Measurements from ENCODE around the gene MCMBP. TPM values are rescaled to one million over a fixed set of nuclear protein-coding genes. Genes with fewer than 3 reads are reported as not detected.
"Not testable (repeated sequence)": the region's sequence is repeated elsewhere in the genome, so short reads cannot be mapped to it uniquely, and the experiment has no call there.

Gene MCMBP
- total RNA-seq, 1 experiment from 2014 or later: 87.1 TPM

- Histone ChIP-seq H3K9me3 (ENCODE audit: control insufficient read depth, low read depth, low read length) (no peaks in the 10 kb centered on the region), H3K56ac (ENCODE audit: insufficient read length, low read depth, low read length) (no peak overlapping the region), H4K20me1 (ENCODE audit: control insufficient read depth, insufficient read depth, insufficient read length) (no peaks in the 10 kb centered on the region), H3K27ac (ENCODE audit: insufficient read length, low read depth, low read length) (no peak overlapping the region), H3K4ac (ENCODE audit: low read depth, low read length) (no peak overlapping the region), H2BK12ac (ENCODE audit: insufficient read length, low read depth, low read length) (no peak overlapping the region), H2AK5ac (ENCODE audit: insufficient read length, low read length) (no peak overlapping the region), H3K4me1 (ENCODE audit: insufficient read depth, low read length) (no peaks in the 10 kb centered on the region), H3K14ac (ENCODE audit: insufficient read depth, low read length) (no peak overlapping the region), H2BK15ac (ENCODE audit: low read depth, low read length) (no peak overlapping the region), H3K79me2 (ENCODE audit: insufficient read depth, low read length) (no peaks in the 10 kb centered on the region), H2BK120ac (ENCODE audit: low read depth, low read length, poor library complexity, severe bottlenecking) (no peak overlapping the region), H3K23me2 (ENCODE audit: insufficient read length, low read depth, low read length, poor library complexity, severe bottlenecking) (no peaks in the 10 kb centered on the region), H3K79me1 (ENCODE audit: insufficient read depth, low read depth, low read length, poor library complexity, severe bottlenecking) (no peaks in the 10 kb centered on the region), H3K4me2 (ENCODE audit: insufficient read depth, insufficient read length, low read length) (no peak overlapping the region), H3K9ac (ENCODE audit: extremely low read depth, insufficient read length, low read length) (no peak overlapping the region), H3T11ph (ENCODE audit: low read length) (no peak overlapping the region), H2BK20ac (ENCODE audit: low read depth, low read length, poor library complexity, severe bottlenecking) (no peak overlapping the region), H4K5ac (ENCODE audit: insufficient read length, low read depth, low read length) (no peak overlapping the region), H3K23ac (ENCODE audit: insufficient read length, low read depth, low read length) (no peak overlapping the region), H2AFZ (ENCODE audit: low read length) (no peak overlapping the region), H3K18ac (ENCODE audit: insufficient read length, low read depth, low read length) (no peak overlapping the region), H4K91ac (ENCODE audit: insufficient read length, low read depth, low read length) (no peak overlapping the region), H2BK5ac (ENCODE audit: insufficient read length, low read length) (no peak overlapping the region), H4K8ac (replicated peaks; ENCODE audit: insufficient read length, low read depth, low read length) (no peak overlapping the region), H3K27me3 (ENCODE audit: insufficient read depth, low read length) (no peaks in the 10 kb centered on the region)
- H3K9me3 Mint-ChIP-seq: peaks cover 0 to 6% of the 10 kb centered on the region in 2 experiments; a peak in 2 of 5 replicates
- H3K27me3 Mint-ChIP-seq (ENCODE audit: low read depth): no peaks in the 10 kb centered on the region
- no CpG with 5 or more reads among the region's 6 CpGs for WGBS (ENCODE audit: extremely low coverage, insufficient read length, low lambda C conversion rate)
- H3K4me1 Mint-ChIP-seq: no peaks in the 10 kb centered on the region
- H3K27ac Mint-ChIP-seq: no peak overlapping the region
- H3K4me3 Mint-ChIP-seq: no peak overlapping the region
- no peak for TF ChIP-seq CTCF (conservative IDR thresholded peaks at IDR 0.05)
- peaks cover 0 to 21% (median 16%) of the 10 kb centered on the region in 3 experiments for H3K36me3 Mint-ChIP-seq (ENCODE audit: insufficient read depth in 1 of 3, low read depth in 3 of 3)
- DNase-seq: no peak
These were observed 76.6 kb downstream of the MCMBP start for GRCh38 chr10:119796039-119796438.

DNA sequence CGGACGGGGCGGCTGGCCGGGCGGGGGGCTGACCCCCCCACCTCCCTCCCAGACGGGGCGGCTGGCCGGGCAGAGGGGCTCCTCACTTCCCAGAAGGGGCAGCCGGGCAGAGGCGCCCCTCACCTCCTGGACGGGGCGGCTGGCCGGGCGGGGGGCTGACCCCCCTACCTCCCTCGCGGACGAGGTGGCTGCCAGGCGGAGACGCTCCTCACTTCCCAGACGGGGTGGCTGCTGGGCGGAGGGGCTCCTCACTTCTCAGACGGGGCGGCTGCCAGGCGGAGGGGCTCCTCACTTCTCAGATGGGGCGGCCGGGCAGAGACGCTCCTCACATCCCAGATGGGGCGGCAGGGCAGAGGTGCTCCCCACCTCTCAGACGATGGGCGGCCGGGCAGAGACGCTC is 77.5 kb downstream of the MCMBP start:
- H3K9me3 ChIP-seq (ENCODE audit: control insufficient read depth, low read depth, low read length); H3K4me2 ChIP-seq (ENCODE audit: insufficient read depth, insufficient read length, low read length); H3K14ac ChIP-seq (ENCODE audit: insufficient read depth, low read length); H3K23me2 ChIP-seq (ENCODE audit: insufficient read length, low read depth, low read length, poor library complexity, severe bottlenecking); H4K5ac ChIP-seq (ENCODE audit: insufficient read length, low read depth, low read length); H4K20me1 ChIP-seq (ENCODE audit: control insufficient read depth, insufficient read depth, insufficient read length); H3K9me3 Mint-ChIP-seq; H2AK5ac ChIP-seq (ENCODE audit: insufficient read length, low read length); H3K4me1 ChIP-seq (ENCODE audit: insufficient read depth, low read length); H3K23ac ChIP-seq (ENCODE audit: insufficient read length, low read depth, low read length); H2BK15ac ChIP-seq (ENCODE audit: low read depth, low read length); H4K91ac ChIP-seq (ENCODE audit: insufficient read length, low read depth, low read length); H3K56ac ChIP-seq (ENCODE audit: insufficient read length, low read depth, low read length); H3K18ac ChIP-seq (ENCODE audit: insufficient read length, low read depth, low read length); H3K4me1 Mint-ChIP-seq; H3K79me2 ChIP-seq (ENCODE audit: insufficient read depth, low read length); H2BK12ac ChIP-seq (ENCODE audit: insufficient read length, low read depth, low read length); H3K27ac Mint-ChIP-seq; H2BK20ac ChIP-seq (ENCODE audit: low read depth, low read length, poor library complexity, severe bottlenecking); H2BK5ac ChIP-seq (ENCODE audit: insufficient read length, low read length); H2BK120ac ChIP-seq (ENCODE audit: low read depth, low read length, poor library complexity, severe bottlenecking); H3K27me3 Mint-ChIP-seq (ENCODE audit: low read depth); H3K79me1 ChIP-seq (ENCODE audit: insufficient read depth, low read depth, low read length, poor library complexity, severe bottlenecking); H3T11ph ChIP-seq (ENCODE audit: low read length); H3K27ac ChIP-seq (ENCODE audit: insufficient read length, low read depth, low read length); DNase-seq; H3K9ac ChIP-seq (ENCODE audit: extremely low read depth, insufficient read length, low read length); H4K8ac ChIP-seq (replicated peaks; ENCODE audit: insufficient read length, low read depth, low read length); H2AFZ ChIP-seq (ENCODE audit: low read length); H3K27me3 ChIP-seq (ENCODE audit: insufficient read depth, low read length); H3K4me3 Mint-ChIP-seq; H3K4ac ChIP-seq (ENCODE audit: low read depth, low read length): not testable (repeated sequence)
- WGBS (ENCODE audit: extremely low coverage, insufficient read length, low lambda C conversion rate): no CpG with 5 or more reads among the region's 32 CpGs
- H3K36me3 Mint-ChIP-seq (ENCODE audit: insufficient read depth in 1 of 3, low read depth in 3 of 3): peaks cover 0 to 21% (median 16%) of the 10 kb centered on the region in 3 experiments
